NB4 (cell line): ENCODE results near the gene CHN1.

Experiments used
- MYC ChIP-seq: IDR thresholded peaks from 2 replicates; pipeline ENCODE4 v1.6.1; 2011; ENCODE audit warnings: low read depth, low read length
- POLR2A ChIP-seq: IDR thresholded peaks from 2 replicates; pipeline ENCODE4 v1.6.1; 2011; ENCODE audit warnings: mild to moderate bottlenecking; ENCODE audit not compliant: insufficient read length; ENCODE audit errors: extremely low read depth
- TF ChIP-seq, protein P1 (sequence below): IDR thresholded peaks from one replicate; pipeline ENCODE4 v1.5.1; 2012; ENCODE audit warnings: low read depth, low read length
- TF ChIP-seq, protein P2 (sequence below): IDR thresholded peaks from 2 replicates; pipeline ENCODE4 v1.6.1; 2011; ENCODE audit warnings: low read depth, low read length

DNA sequence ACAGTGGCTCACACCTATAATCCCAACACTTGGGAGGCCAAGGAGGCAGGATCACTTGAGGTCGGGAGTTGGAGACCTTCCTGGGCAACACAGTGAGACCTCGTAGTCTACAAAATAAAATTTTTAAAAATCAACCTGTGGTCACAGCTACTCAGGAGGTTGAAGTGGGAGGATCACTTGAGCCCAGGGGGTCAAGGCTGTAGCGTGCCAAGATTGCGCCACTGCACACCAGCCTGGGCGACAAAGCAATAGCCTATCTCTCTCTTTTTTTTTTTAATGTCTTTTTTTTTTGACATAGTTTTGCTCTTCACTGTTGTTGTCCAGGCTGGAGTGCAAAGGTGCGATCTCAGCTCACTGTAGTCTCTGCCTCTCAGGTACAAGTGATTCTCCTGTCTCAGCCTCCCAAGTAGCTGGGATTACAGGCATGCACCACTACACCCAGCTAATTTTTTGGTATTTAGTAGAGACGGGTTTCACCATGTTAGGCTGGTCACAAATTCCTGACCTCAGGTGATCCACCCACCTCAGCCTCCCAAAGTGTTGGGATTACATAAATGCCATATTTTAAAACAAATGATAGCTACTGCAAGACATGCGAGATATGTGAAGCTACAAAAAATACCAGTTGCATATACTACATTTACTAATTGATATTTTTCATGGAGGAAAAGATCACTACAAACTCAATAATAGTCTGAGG lies 55.0 kb downstream of the CHN1 start:
- TF ChIP-seq POLR2A (no peak), MYC (no peak)
- TF ChIP-seq, protein P1, sequence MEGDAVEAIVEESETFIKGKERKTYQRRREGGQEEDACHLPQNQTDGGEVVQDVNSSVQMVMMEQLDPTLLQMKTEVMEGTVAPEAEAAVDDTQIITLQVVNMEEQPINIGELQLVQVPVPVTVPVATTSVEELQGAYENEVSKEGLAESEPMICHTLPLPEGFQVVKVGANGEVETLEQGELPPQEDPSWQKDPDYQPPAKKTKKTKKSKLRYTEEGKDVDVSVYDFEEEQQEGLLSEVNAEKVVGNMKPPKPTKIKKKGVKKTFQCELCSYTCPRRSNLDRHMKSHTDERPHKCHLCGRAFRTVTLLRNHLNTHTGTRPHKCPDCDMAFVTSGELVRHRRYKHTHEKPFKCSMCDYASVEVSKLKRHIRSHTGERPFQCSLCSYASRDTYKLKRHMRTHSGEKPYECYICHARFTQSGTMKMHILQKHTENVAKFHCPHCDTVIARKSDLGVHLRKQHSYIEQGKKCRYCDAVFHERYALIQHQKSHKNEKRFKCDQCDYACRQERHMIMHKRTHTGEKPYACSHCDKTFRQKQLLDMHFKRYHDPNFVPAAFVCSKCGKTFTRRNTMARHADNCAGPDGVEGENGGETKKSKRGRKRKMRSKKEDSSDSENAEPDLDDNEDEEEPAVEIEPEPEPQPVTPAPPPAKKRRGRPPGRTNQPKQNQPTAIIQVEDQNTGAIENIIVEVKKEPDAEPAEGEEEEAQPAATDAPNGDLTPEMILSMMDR: no peak
- TF ChIP-seq, protein P2, sequence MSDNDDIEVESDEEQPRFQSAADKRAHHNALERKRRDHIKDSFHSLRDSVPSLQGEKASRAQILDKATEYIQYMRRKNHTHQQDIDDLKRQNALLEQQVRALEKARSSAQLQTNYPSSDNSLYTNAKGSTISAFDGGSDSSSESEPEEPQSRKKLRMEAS: no peak
